Peyer's patch (tissue), 4 donors: ENCODE results near the gene DIAPH2.

Source experiments
- CTCF ChIP-seq, 6 experiments: fragments of 450-650 bp in 4 of 6; fragments of 200-600 bp in 2 of 6; sonication (generic) in 1 of 6; IDR thresholded peaks; one replicate each; pipeline ENCODE4 v1.5.1; 2017 to 2019; ENCODE audit warnings: antibody characterized with exemption in 6 of 6, mild to moderate bottlenecking in 3 of 6, moderate library complexity in 1 of 6
- POLR2A ChIP-seq, 2 donors: fragments of 450-650 bp; IDR thresholded peaks; one replicate each; pipeline ENCODE4 v1.5.1; 2017; ENCODE audit warnings: antibody characterized with exemption in 2 of 2, mild to moderate bottlenecking in 2 of 2, moderate library complexity in 2 of 2

DNA sequence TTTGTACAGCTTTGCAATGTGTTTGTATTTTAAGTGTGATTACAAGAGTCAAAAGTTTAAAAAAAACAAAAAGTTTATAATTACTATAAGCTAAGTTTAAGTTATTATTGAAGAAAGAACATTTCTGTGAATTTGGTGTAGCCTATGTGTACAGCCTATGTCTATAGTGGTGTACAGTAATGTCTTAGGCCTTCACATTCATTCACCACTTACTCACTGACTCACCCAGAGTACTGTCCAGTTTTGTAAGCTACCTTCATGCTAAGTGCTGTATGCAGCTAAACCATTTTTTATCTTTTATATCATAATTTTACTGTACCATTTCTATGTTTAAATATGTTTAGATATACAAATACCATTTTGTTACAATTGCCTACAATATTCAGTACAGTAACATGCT is 381.3 kb downstream of the DIAPH2 start:
- TF ChIP-seq CTCF (IDR thresholded peaks at IDR 0.05) (no peak), POLR2A (IDR thresholded peaks at IDR 0.05) (no peak)
